Body of pancreas (tissue), 4 donors: ENCODE data around the gene STOML2. TPM values are rescaled to one million over a fixed set of nuclear protein-coding genes. Genes with fewer than 3 reads are reported as not detected.

ENCODE experiments used
- ATAC-seq: fragments of 150-250 bp; one replicate; pipeline ENCODE4 v1.9.1; 2016
- DNase-seq, 4 donors: peaks; one replicate each; pipeline ENCODE4 v3.0.0-alpha.2; 2019
- H3K27ac ChIP-seq, 4 donors: fragments of 200-600 bp; sonication (generic); 1 replicate in 3 of 4; 2 replicates in 1 of 4; pipeline versions ENCODE4 v1.5.1 to v1.6.1; 2016 to 2019; ENCODE audit warnings: mild to moderate bottlenecking in 1 of 4, mixed read lengths in 1 of 4, moderate library complexity in 1 of 4
- H3K27me3 ChIP-seq, 2 donors: fragments of 200-600 bp; sonication (generic); one replicate each; pipeline ENCODE4 v1.6.0; 2016; ENCODE audit warnings: mild to moderate bottlenecking in 1 of 2
- H3K36me3 ChIP-seq, 2 donors: fragments of 200-600 bp; sonication (generic); replicated peaks in 1 of 2; 2 replicates each; pipeline ENCODE4 v1.5.1; 2016; ENCODE audit warnings: low read depth in 2 of 2; ENCODE audit not compliant: insufficient read depth in 1 of 2
- H3K4me1 ChIP-seq: fragments of 200-600 bp; sonication (generic); one replicate; pipeline ENCODE4 v1.6.0; 2016
- H3K4me3 ChIP-seq, 2 donors: fragments of 200-600 bp; sonication (generic); 1 replicate in 1 of 2; 2 replicates in 1 of 2; pipeline ENCODE4 v1.5.1; 2016 to 2019
- H3K9me3 ChIP-seq, 3 donors: fragments of 200-600 bp; sonication (generic); 1 replicate in 2 of 3; 2 replicates in 1 of 3; pipeline ENCODE4 v1.5.1; 2016
- CTCF ChIP-seq, 7 experiments: fragments of 450-650 bp in 4 of 7; fragments of 200-600 bp in 3 of 7; sonication (generic) in 3 of 7; IDR thresholded peaks; one replicate each; pipeline ENCODE4 v1.5.1; 2016 to 2019; ENCODE audit warnings: antibody characterized with exemption in 7 of 7
- POLR2A ChIP-seq, 3 donors: fragments of 450-650 bp; IDR thresholded peaks; one replicate each; pipeline ENCODE4 v1.6.1; 2016; ENCODE audit warnings: antibody characterized with exemption in 3 of 3, mild to moderate bottlenecking in 2 of 3
- WGBS, 2 donors: methylation state at CpG; one replicate each; pipeline ENCODE4 v1.1.5; 2017; 5-methylcytosine and 5-hydroxymethylcytosine counted together
- intact Hi-C: fragments of 100-400 bp; cut with DNase I; formaldehyde crosslinking; loops from one replicate; pipeline ENCODE4 v1.15.1; 2023
- total RNA-seq, 2 donors: library from RNA; depleted of rRNA; stranded (reverse); fragments of >200 nt; gene quantifications; one replicate each; pipeline ENCODE4 v1.1.0, GENCODE V29; 2016

STOML2 gene
- total RNA-seq, 2 donors from 2014 or later: 38.9 to 43.6 TPM

- DNase-seq (no peak), ATAC-seq (no peak)
- Histone ChIP-seq H3K36me3 (no peaks in the 10 kb centered on the region), H3K27ac (no peak overlapping the region), H3K4me1 (peaks cover 7% of the 10 kb centered on the region), H3K27me3 (no peaks in the 10 kb centered on the region), H3K9me3 (peaks cover 0 to 3% (median 0%) of the 10 kb centered on the region in 3 donors), H3K4me3 (no peak overlapping the region)
- TF ChIP-seq CTCF (IDR thresholded peaks at IDR 0.05): no peak
- TF ChIP-seq POLR2A (IDR thresholded peaks at IDR 0.05): no peak
- WGBS, 2 donors: 81 to 88% methylated on average over 7 of the region's 7 CpGs
- intact Hi-C loops: no loop called here
These were observed 33.1 kb upstream of the STOML2 start for GRCh38 chr9:35135988-35136387.

- intact Hi-C loops: no loop called here
- TF ChIP-seq POLR2A (IDR thresholded peaks at IDR 0.05) (no peak), CTCF (IDR thresholded peaks at IDR 0.05) (no peak)
- Histone ChIP-seq H3K4me1 (peaks cover 7% of the 10 kb centered on the region), H3K36me3 (no peaks in the 10 kb centered on the region), H3K4me3 (no peak overlapping the region), H3K27me3 (no peaks in the 10 kb centered on the region), H3K9me3 (no peaks in the 10 kb centered on the region), H3K27ac (no peak overlapping the region)
- no peak for ATAC-seq
- WGBS, 2 donors: 81 to 84% methylated on average over 6 of the region's 6 CpGs
- DNase-seq: no peak
These were observed 32.0 kb upstream of the STOML2 start for GRCh38 chr9:35134920-35135319.

GRCh38 chr9:35116898-35117551, 14.1 kb upstream of the STOML2 start:
- peak overlapping the region; percentile 60 to 87 (median 84) for H3K27ac ChIP-seq
- no peak for TF ChIP-seq POLR2A (IDR thresholded peaks at IDR 0.05)
- peak; percentile 94 to 98 (median 97) for TF ChIP-seq CTCF (IDR thresholded peaks at IDR 0.05)
- DNase-seq (peak; percentile 92 to 97 (median 94)), ATAC-seq (peak; percentile 78)
- H3K4me3 ChIP-seq: peak overlapping the region in 1 of 2 donors; percentile 21
- intact Hi-C loops: loop anchor here (5.0 kb wide), 2 partner anchors 145 to 360 kb away; no protein-coding TSS in a partner anchor
- no peaks in the 10 kb centered on the region for H3K27me3 ChIP-seq
- peaks cover 29% of the 10 kb centered on the region for H3K4me1 ChIP-seq
- 11 to 21% methylated on average over 24 to 30 of the region's 30 CpGs for WGBS, 2 donors
- no peaks in the 10 kb centered on the region for H3K36me3 ChIP-seq
- H3K9me3 ChIP-seq: no peaks in the 10 kb centered on the region

- Histone ChIP-seq H3K4me3 (peak overlapping the region; percentile 21 to 70), H3K27me3 (no peaks in the 10 kb centered on the region), H3K36me3 (no peaks in the 10 kb centered on the region), H3K4me1 (peaks cover 33% of the 10 kb centered on the region), H3K9me3 (no peaks in the 10 kb centered on the region), H3K27ac (peak overlapping the region; percentile 60 to 87 (median 84))
- DNase-seq (no peak), ATAC-seq (peak; percentile 0)
- WGBS, 2 donors: 0 to 1% methylated on average over 5 to 12 of the region's 12 CpGs
- TF ChIP-seq CTCF (IDR thresholded peaks at IDR 0.05) (no peak), POLR2A (IDR thresholded peaks at IDR 0.05) (peak in 1 of 3 donors; percentile 44)
- intact Hi-C loops: loop anchor here (5.0 kb wide), 2 partner anchors 146 to 361 kb away; no protein-coding TSS in a partner anchor
These were observed 13.6 kb upstream of the STOML2 start for GRCh38 chr9:35116539-35116897.
